NCI-H2081 (cell line): ENCODE results near the gene LYZL2.
"Not testable (repeated sequence)": the region's sequence is repeated elsewhere in the genome, so short reads cannot be mapped to it uniquely, and the experiment has no call there.

Source experiments
- DNase-seq, 2 experiments: peaks; one replicate each; lab custom pipeline; 2025; lab: John Stamatoyannopoulos, UW

LYZL2 gene

DNA sequence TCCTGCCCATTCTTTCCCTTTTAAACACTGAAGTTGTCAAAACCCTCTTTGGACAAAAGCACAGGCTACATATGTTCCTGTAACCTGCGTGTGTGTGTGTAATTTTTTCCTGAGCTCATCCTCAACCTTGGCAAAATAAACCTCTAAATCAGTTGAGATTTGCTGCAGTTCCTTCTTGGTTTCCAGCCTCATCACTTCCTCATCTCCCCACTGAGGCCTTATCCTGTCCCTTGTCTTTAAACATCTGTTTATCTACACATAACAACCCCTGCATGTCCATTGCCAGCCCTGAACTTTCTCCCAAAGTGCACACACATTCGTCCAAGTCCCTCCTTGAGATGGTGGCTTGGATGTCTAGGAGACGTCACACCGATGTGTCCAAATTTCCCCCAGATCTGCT is 35.5 kb downstream of the LYZL2 start:
- no peak for DNase-seq

- DNase-seq, result not testable (repeated sequence)
These were observed 36.8 kb downstream of the LYZL2 start for GRCh38 chr10:30592770-30593169.

- peak; percentile 52 to 55 for DNase-seq
These were observed 38.3 kb downstream of the LYZL2 start for GRCh38 chr10:30591249-30591670.

GRCh38 chr10:30589441-30589840 is 40.1 kb downstream of the LYZL2 start:
- no peak for DNase-seq

- DNase-seq, result no peak
These were observed 42.0 kb downstream of the LYZL2 start for GRCh38 chr10:30587522-30588031.

- no peak for DNase-seq
These were observed 42.7 kb downstream of the LYZL2 start for GRCh38 chr10:30586828-30587227.

DNA sequence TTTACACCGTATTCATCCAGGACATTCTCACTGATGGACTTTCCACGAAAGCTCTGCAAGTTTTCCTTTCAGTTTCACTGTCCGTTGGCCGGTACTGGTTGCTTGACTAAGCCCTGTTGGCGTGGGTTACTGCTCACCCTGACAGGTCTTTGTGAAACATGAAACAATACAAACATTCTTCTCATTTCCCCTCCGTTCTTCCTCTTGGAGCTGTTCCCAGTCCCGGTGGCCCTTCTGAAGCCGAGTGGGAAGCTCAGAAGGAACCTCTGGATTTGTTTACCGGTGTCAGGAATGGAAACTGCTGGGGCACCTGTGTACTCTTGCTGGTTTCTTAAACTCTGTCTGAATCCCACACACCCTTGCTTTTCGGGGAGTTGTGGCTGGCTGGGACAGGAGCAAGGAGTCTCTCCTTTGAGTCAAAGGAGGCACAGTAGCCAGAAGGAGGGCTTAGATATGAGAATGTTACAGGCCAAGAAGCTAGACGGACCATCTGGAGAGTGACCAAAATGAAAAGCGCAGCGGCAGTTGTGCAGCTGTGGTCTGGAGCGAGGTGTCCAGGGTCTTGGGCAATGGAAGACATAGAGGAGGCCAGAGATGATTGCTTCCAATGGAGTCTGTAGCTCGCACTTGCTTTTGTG is 45.7 kb downstream of the LYZL2 start:
- DNase-seq, result peak in 1 of 2 experiments; percentile 43

GRCh38 chr10:30581779-30582380 is 47.7 kb downstream of the LYZL2 start:
- peak; percentile 21 to 39 for DNase-seq

- no peak for DNase-seq
These were observed 48.9 kb downstream of the LYZL2 start for GRCh38 chr10:30580676-30581075.

DNA sequence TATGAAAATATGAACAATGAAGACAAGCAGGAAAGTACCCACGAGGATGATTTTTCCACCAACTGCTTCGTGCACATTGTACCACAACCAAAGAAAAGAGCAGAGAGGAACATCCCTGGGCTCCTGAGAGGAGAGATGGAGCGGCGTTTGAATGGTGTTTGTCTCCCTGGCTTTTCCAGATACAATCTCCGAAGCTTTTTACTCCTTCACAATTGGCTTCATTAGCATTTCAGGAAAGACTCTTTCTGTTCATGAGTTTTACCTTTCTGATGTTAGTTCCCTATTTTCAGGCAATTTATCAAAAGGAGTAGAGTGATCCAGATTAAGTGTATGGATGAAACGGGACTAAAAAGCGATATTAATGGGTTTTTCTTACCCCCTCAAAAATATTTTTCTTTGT is 49.3 kb downstream of the LYZL2 start:
- DNase-seq, result no peak

- no peak for DNase-seq
These were observed 50.0 kb downstream of the LYZL2 start for GRCh38 chr10:30579574-30579973.

DNA sequence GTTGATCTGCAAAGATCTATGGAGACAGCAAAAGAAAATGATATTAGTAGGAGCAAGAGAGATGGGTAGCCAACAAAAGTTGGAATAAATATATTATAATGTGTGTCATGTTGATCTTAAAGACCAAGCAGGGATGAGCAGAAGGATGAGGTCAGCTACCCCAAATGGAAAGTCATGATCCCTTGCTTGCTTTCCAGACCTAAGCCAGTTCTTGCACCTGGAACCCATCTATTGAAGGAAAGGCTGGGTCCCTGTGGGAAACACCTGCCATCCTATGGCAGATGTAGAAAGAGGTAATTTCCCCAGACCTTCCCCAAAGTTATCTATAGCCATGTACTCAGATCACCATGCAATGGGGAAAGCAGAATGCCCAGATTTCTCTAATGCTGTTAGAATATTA is 52.5 kb downstream of the LYZL2 start:
- DNase-seq, result no peak

DNA sequence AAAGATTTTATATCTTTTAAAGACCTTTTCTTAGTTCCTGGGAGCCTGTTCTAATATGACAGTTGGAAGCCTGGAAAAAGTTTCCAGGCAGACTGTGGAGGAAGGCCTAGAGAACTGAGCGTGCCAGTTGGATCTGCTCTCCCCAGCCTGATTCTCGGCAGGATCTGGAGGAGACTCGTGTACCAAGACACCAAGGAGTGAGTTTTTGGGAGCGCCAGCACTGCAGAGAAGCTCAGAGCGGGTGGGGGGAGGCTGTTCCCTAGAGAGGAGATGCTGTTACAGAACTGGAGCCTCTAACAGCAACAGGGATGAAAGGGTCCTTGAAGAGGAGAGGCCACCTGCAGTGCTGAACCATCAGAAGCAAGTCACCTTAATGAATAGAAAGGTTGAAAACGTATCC is 52.9 kb downstream of the LYZL2 start:
- no peak for DNase-seq

GRCh38 chr10:30574432-30574796 is 55.1 kb downstream of the LYZL2 start:
- DNase-seq, result no peak

- DNase-seq, result no peak
These were observed 55.7 kb downstream of the LYZL2 start for GRCh38 chr10:30573721-30574431.

- no peak for DNase-seq
These were observed 64.1 kb downstream of the LYZL2 start for GRCh38 chr10:30565449-30565848.

DNA sequence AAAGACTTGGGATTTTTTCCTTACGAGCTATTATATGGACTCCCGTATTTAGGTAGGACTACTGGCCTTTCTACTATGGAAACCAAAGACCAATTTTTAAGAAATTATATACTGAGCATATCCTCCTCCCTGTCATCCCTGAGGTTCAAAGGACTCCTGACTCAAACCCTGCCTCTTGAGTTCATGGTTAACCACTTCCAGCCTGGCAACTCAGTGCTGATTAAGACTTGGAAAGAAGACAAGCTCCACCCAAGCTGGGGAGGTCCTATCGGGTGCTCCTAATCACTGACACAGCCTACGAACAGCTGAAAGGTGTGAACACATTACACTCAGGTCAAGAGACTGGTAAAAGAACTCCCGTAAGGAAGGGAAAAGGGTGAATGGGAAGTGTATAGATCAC is 66.8 kb downstream of the LYZL2 start:
- DNase-seq, result no peak
